ENCODE measurements around the gene SLC6A16.

SLC6A16 gene

DNA sequence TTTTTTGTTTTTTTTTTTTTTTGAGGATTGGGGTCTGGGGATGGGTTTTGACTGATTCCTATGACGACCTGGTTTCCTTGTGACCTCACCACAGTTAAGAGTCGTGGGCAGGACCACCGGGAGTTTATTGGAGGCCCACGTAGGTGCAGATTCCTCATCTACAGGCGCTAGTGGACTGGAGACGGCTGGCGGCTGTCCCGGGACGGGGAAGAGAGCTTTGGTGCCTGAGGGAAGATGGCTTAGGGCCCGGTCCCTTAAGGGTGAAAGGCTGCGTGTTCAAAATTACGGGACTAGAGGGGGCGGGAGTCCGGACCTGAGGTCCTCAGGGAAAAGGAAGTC is 37.9 kb upstream of the SLC6A16 start:
- Histone ChIP-seq H3K4me3 (replicated peaks; ENCODE audit: insufficient read depth, low read length) (no peak overlapping the region), H3K27me3 (ENCODE audit: insufficient read depth, poor library complexity, severe bottlenecking) (peaks cover 26% of the 10 kb centered on the region), H3K27ac (replicated peaks) (no peak overlapping the region)
- TF ChIP-seq CTCF (IDR thresholded peaks at IDR 0.05; ENCODE audit: insufficient read depth, low read length): no peak
- TF ChIP-seq, protein P1, sequence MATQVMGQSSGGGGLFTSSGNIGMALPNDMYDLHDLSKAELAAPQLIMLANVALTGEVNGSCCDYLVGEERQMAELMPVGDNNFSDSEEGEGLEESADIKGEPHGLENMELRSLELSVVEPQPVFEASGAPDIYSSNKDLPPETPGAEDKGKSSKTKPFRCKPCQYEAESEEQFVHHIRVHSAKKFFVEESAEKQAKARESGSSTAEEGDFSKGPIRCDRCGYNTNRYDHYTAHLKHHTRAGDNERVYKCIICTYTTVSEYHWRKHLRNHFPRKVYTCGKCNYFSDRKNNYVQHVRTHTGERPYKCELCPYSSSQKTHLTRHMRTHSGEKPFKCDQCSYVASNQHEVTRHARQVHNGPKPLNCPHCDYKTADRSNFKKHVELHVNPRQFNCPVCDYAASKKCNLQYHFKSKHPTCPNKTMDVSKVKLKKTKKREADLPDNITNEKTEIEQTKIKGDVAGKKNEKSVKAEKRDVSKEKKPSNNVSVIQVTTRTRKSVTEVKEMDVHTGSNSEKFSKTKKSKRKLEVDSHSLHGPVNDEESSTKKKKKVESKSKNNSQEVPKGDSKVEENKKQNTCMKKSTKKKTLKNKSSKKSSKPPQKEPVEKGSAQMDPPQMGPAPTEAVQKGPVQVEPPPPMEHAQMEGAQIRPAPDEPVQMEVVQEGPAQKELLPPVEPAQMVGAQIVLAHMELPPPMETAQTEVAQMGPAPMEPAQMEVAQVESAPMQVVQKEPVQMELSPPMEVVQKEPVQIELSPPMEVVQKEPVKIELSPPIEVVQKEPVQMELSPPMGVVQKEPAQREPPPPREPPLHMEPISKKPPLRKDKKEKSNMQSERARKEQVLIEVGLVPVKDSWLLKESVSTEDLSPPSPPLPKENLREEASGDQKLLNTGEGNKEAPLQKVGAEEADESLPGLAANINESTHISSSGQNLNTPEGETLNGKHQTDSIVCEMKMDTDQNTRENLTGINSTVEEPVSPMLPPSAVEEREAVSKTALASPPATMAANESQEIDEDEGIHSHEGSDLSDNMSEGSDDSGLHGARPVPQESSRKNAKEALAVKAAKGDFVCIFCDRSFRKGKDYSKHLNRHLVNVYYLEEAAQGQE (IDR thresholded peaks at IDR 0.05; ENCODE audit: insufficient replicate concordance, low read depth): no peak
- TF ChIP-seq GABPA (IDR thresholded peaks at IDR 0.05; ENCODE audit: low read depth): no peak
- TF ChIP-seq POLR2AphosphoS5 (IDR thresholded peaks at IDR 0.05; ENCODE audit: low read depth): no peak
- TF ChIP-seq SPI1 (IDR thresholded peaks at IDR 0.05; ENCODE audit: borderline replicate concordance, low read depth): no peak
- no peak for DNase-seq (ENCODE audit: low read depth in 1 of 2, low spot score in 1 of 2)

DNA sequence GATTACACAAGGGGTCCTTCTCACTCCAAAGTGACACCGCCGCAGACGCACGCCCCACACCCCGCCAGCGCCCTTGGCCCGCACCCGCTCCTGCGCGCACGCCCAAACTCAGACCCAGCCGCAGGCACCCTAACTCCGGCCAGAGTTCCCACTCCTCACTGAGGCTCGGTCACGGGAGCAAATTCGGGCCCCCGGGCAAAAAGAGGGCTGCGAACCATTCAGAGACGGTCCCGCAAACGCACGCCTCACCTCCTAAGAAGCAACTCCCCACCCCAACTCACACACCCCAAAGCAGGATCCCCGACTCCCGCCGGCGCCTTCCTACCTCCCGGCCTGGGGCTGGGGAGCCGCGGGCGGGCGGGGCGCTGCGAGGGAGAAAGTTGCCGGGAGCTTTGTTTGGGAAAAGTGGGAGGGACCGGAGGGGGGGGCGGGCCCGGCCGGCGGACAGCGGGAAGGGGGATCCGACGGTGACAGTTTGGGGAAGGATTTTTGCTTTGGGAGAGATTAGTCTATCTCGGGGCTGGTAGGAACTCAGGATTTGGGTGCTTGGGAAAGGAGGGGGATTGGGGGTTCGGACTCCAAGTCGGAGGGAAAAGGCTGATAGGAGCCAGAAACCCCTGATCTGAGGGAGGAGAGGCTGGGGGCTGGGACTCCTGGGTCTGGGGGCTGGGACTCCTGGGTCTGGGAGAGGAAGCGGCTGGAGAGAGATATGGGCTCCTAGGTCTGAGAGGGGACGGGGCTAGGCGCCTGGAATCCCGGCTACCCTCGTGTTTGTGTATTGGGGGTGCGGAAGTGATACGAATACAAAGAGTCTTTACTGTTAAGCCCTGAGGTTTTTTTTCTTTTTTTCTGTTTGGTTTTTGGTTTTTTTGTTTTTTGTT is 37.3 kb upstream of the SLC6A16 start, which contains the start of gene TEAD2:
Gene TEAD2, minus strand, starts transcription at position 369 of the 881 bp plus-strand sequence. CDS start 2,341 bp downstream, outside the sequence.
- Histone ChIP-seq H3K4me3 (replicated peaks; ENCODE audit: insufficient read depth, low read length) (no peak within 1 kb of the TSS; the same call in 1 of the 2 replicates), H3K27me3 (ENCODE audit: insufficient read depth, poor library complexity, severe bottlenecking) (peaks cover 26% of the 10 kb centered on the region), H3K27ac (replicated peaks) (no peak within 1 kb of the TSS)
- TF ChIP-seq GABPA (IDR thresholded peaks at IDR 0.05; ENCODE audit: low read depth): no peak
- TF ChIP-seq POLR2AphosphoS5 (IDR thresholded peaks at IDR 0.05; ENCODE audit: low read depth): no peak
- no peak for TF ChIP-seq SPI1 (IDR thresholded peaks at IDR 0.05; ENCODE audit: borderline replicate concordance, low read depth)
- TF ChIP-seq, protein P1 (IDR thresholded peaks at IDR 0.05; ENCODE audit: insufficient replicate concordance, low read depth): no peak
- TF ChIP-seq CTCF (IDR thresholded peaks at IDR 0.05; ENCODE audit: insufficient read depth, low read length): no peak
- DNase-seq (ENCODE audit: low read depth in 1 of 2, low spot score in 1 of 2): no peak

- Histone ChIP-seq H3K27me3 (ENCODE audit: insufficient read depth, poor library complexity, severe bottlenecking) (peaks cover 26% of the 10 kb centered on the region), H3K27ac (replicated peaks) (no peak overlapping the region), H3K4me3 (replicated peaks; ENCODE audit: insufficient read depth, low read length) (no peak overlapping the region)
- TF ChIP-seq POLR2AphosphoS5 (IDR thresholded peaks at IDR 0.05; ENCODE audit: low read depth) (no peak), GABPA (IDR thresholded peaks at IDR 0.05; ENCODE audit: low read depth) (no peak), CTCF (IDR thresholded peaks at IDR 0.05; ENCODE audit: insufficient read depth, low read length) (no peak), SPI1 (IDR thresholded peaks at IDR 0.05; ENCODE audit: borderline replicate concordance, low read depth) (no peak)
- TF ChIP-seq, protein P1 (IDR thresholded peaks at IDR 0.05; ENCODE audit: insufficient replicate concordance, low read depth): no peak
- DNase-seq (ENCODE audit: low read depth in 1 of 2, low spot score in 1 of 2): no peak
Measured at GRCh38 chr19:49361438-49362047, 36.6 kb upstream of the SLC6A16 start.

Measured in HL-60 (cell line).